ENCODE data around the gene U2AF2. TPM values are rescaled to one million over a fixed set of nuclear protein-coding genes. Genes with fewer than 3 reads are reported as not detected.
A peak's percentile ranks its signal among the peaks of the same experiment; 100 is the strongest.

The U2AF2 gene
- total and polyA plus RNA-seq, 9 of the 15 experiments (the other 6 are each of a cell fraction or from before 2014, with no cell fraction given) = 3.0 to 331 (median 157) TPM

DNA sequence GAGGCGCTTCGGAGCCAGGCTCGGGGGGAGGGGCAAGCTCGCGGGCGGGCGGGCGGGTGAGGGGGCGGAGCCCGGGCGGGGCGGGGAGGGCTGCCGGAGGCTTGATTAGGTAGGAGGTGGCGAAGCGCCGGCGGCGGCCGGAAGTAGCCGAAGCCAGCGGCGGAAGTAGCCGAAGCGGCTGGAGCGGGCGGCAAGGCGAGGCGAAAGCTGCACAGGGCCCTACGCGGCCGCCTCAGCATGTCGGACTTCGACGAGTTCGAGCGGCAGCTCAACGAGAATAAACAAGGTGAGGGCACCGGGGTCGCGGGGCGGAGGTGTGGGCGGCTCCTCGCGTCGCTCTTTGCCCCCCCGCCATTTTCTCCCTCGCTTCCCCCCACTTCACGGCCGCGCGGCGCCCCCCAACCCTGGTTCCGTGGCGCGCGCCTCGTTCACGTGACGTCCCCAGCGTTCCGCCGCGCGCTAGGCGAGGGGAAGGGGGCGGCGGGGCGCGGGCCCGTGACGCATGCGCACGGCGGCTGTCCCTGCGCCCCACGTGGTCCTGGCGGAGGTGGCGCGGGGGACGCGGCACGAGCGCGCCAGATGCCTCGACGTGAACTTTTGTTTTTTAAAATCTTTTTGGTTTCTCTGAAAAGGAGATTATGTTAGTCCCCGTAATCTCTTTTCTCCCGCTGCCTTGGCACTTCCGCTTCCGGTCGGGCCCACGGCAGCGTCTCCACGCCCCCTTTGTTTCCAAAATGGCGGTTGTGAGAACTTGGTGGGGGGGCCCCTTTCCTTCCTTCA is at the start of gene U2AF2 (continued):
- TF ChIP-seq, protein P1, sequence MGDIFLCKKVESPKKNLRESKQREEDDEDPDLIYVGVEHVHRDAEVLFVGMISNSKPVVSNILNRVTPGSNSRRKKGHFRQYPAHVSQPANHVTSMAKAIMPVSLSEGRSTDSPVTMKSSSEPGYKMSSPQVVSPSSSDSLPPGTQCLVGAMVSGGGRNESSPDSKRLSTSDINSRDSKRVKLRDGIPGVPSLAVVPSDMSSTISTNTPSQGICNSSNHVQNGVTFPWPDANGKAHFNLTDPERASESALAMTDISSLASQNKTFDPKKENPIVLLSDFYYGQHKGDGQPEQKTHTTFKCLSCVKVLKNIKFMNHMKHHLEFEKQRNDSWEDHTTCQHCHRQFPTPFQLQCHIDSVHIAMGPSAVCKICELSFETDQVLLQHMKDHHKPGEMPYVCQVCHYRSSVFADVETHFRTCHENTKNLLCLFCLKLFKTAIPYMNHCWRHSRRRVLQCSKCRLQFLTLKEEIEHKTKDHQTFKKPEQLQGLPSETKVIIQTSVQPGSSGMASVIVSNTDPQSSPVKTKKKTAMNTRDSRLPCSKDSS (IDR thresholded peaks at IDR 0.05; ENCODE audit: low read depth, partially characterized antibody) = no peak
- peak; percentile 97 for TF ChIP-seq MYC (IDR thresholded peaks at IDR 0.05; ENCODE audit: low read depth, low read length)
- no peak for TF ChIP-seq MYC (CRISPR knock-in tag; IDR thresholded peaks at IDR 0.05; ENCODE audit: borderline replicate concordance, low read depth)
- TF ChIP-seq HCFC1 (IDR thresholded peaks at IDR 0.05; ENCODE audit: low read depth, low read length) = peak; percentile 13
- TF ChIP-seq ZNF586 (CRISPR knock-in tag; conservative IDR thresholded peaks at IDR 0.05) = 0 out of 2 replicates have a peak, but pooled peaks have one; percentile 44
- TF ChIP-seq, protein P2, sequence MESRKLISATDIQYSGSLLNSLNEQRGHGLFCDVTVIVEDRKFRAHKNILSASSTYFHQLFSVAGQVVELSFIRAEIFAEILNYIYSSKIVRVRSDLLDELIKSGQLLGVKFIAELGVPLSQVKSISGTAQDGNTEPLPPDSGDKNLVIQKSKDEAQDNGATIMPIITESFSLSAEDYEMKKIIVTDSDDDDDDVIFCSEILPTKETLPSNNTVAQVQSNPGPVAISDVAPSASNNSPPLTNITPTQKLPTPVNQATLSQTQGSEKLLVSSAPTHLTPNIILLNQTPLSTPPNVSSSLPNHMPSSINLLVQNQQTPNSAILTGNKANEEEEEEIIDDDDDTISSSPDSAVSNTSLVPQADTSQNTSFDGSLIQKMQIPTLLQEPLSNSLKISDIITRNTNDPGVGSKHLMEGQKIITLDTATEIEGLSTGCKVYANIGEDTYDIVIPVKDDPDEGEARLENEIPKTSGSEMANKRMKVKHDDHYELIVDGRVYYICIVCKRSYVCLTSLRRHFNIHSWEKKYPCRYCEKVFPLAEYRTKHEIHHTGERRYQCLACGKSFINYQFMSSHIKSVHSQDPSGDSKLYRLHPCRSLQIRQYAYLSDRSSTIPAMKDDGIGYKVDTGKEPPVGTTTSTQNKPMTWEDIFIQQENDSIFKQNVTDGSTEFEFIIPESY (CRISPR knock-in tag; IDR thresholded peaks at IDR 0.05) = no peak; the same call in 1 of the 2 replicates
- TF ChIP-seq ZNF324 (CRISPR knock-in tag; IDR thresholded peaks at IDR 0.05) = 0 out of 2 replicates have a peak, but pooled peaks have one; percentile 14
- TF ChIP-seq IRF2 (CRISPR knock-in tag; IDR thresholded peaks at IDR 0.05) = peak; percentile 69; the same call in 1 of the 2 replicates
- peak; percentile 89 for TF ChIP-seq POLR2G (IDR thresholded peaks at IDR 0.05; ENCODE audit: low read depth, low read length)
- TF ChIP-seq, protein P3, sequence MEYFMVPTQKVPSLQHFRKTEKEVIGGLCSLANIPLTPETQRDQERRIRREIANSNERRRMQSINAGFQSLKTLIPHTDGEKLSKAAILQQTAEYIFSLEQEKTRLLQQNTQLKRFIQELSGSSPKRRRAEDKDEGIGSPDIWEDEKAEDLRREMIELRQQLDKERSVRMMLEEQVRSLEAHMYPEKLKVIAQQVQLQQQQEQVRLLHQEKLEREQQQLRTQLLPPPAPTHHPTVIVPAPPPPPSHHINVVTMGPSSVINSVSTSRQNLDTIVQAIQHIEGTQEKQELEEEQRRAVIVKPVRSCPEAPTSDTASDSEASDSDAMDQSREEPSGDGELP (CRISPR knock-in tag; IDR thresholded peaks at IDR 0.05; ENCODE audit: borderline replicate concordance) = no peak
- TF ChIP-seq, protein P4, sequence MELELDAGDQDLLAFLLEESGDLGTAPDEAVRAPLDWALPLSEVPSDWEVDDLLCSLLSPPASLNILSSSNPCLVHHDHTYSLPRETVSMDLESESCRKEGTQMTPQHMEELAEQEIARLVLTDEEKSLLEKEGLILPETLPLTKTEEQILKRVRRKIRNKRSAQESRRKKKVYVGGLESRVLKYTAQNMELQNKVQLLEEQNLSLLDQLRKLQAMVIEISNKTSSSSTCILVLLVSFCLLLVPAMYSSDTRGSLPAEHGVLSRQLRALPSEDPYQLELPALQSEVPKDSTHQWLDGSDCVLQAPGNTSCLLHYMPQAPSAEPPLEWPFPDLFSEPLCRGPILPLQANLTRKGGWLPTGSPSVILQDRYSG (tag; conservative IDR thresholded peaks at IDR 0.05; ENCODE audit: low read depth) = 0 out of 2 replicates have a peak, but pooled peaks have one; percentile 25
- no peak for TF ChIP-seq CBFB (CRISPR knock-in tag; IDR thresholded peaks at IDR 0.05)
- no peak for TF ChIP-seq GTF2F1 (IDR thresholded peaks at IDR 0.05; ENCODE audit: low read depth, low read length)
- TF ChIP-seq, protein P5, sequence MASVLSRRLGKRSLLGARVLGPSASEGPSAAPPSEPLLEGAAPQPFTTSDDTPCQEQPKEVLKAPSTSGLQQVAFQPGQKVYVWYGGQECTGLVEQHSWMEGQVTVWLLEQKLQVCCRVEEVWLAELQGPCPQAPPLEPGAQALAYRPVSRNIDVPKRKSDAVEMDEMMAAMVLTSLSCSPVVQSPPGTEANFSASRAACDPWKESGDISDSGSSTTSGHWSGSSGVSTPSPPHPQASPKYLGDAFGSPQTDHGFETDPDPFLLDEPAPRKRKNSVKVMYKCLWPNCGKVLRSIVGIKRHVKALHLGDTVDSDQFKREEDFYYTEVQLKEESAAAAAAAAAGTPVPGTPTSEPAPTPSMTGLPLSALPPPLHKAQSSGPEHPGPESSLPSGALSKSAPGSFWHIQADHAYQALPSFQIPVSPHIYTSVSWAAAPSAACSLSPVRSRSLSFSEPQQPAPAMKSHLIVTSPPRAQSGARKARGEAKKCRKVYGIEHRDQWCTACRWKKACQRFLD (CRISPR knock-in tag; IDR thresholded peaks at IDR 0.05) = no peak
- TF ChIP-seq ZNF583 (CRISPR knock-in tag; IDR thresholded peaks at IDR 0.05) = peak; percentile 65
- no peak for TF ChIP-seq NFIX (CRISPR knock-in tag; IDR thresholded peaks at IDR 0.05; ENCODE audit: low read depth)
- no peak for TF ChIP-seq GTF2E2 (tag; IDR thresholded peaks at IDR 0.05)
- TF ChIP-seq, protein P6, sequence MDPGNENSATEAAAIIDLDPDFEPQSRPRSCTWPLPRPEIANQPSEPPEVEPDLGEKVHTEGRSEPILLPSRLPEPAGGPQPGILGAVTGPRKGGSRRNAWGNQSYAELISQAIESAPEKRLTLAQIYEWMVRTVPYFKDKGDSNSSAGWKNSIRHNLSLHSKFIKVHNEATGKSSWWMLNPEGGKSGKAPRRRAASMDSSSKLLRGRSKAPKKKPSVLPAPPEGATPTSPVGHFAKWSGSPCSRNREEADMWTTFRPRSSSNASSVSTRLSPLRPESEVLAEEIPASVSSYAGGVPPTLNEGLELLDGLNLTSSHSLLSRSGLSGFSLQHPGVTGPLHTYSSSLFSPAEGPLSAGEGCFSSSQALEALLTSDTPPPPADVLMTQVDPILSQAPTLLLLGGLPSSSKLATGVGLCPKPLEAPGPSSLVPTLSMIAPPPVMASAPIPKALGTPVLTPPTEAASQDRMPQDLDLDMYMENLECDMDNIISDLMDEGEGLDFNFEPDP (CRISPR knock-in tag; IDR thresholded peaks at IDR 0.05) = peak; percentile 14; the same call in 1 of the 2 replicates

Measured in K562 (cell line).